Left renal pelvis (tissue), 4 donors: Measurements from ENCODE around the gene GPR146. TPM values are rescaled to one million over a fixed set of nuclear protein-coding genes. Genes with fewer than 3 reads are reported as not detected.

Experiments used
- DNase-seq, 4 donors: peaks; one replicate each; pipeline ENCODE4 v3.0.0-alpha.2; 2013; ENCODE audit warnings: low read depth in 4 of 4, low spot score in 3 of 4
- polyA plus RNA-seq, 4 donors: library from polyadenylated mRNA; unstranded; fragments of 120-200 nt; gene quantifications; one replicate each; pipeline ENCODE4 v1.2.1, GENCODE V29; 2013; ENCODE audit not compliant: insufficient read length in 4 of 4

The GPR146 gene
- polyA plus RNA-seq, 4 donors = 1.7 to 4.6 (median 4.2) TPM

DNA sequence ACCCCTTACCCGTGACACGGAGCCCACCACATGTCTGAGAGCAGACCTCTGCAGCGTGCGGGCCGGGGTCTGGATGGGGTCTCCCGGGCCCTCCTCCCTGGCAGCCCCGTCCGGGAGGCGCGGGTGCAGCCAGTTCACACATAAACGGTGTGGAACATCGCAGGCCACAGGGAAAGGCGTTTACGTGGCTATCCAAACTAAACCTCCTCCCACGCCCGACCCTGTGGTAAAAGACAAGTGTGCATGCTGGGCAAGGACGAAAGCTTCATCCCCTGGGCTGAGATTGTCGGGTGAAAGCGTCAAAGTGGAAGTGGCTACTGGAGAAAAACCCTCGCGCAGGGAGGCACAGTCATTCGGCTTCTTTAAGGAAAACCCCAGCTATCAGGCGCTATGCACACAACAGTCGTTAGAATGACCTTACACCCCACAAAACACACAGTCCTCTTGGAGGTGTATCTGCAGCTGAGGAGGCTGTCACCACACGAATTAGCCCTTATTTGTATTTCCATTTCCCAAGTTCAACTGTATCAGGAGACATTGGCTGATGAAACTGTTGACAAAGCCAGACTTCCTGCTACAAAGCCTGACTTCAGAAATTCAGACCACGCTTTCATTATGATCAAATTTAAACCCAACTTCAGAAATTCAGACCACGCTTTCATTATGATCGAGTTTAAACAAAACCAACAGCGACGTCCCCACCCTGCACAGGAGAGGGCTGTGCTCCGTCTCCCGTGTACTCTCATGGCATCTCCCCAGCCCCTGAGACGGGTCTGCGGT lies 58.9 kb downstream of the GPR146 start:
- no peak for DNase-seq

DNA sequence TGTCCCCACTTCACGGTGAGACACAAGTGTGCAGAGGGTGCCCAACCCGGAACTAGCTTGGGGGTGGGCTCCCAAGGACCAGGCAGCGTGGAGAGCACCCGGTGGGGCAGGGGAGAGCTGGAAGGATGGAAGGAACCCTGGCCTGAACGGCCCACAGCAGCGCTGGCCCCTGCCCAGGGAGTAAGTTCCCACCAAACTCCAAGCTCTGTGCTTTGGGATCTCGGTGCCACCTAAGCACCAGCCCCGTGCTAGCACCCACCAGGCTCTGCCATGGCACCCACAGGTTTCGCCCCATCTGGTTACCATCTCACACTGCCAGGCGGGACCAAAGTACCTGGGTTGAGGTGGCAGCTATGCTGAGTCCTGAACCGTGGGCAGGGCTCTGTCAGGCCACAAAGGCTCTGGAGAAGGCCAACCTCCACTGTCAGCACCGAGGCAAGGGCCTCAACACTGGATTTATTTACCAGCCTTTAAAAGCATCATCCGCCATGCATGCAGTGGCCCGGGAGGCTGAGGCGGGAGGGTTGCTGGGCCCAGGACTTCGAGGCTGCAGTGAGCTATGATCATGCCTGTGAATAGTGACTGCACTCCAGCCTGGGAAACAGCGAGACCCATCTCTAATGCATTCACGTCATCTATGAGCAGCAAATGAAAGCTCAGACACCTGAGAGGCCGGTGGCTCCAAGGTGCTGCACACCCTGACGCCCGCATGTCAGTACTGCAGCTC lies 59.6 kb downstream of the GPR146 start:
- no peak for DNase-seq

DNA sequence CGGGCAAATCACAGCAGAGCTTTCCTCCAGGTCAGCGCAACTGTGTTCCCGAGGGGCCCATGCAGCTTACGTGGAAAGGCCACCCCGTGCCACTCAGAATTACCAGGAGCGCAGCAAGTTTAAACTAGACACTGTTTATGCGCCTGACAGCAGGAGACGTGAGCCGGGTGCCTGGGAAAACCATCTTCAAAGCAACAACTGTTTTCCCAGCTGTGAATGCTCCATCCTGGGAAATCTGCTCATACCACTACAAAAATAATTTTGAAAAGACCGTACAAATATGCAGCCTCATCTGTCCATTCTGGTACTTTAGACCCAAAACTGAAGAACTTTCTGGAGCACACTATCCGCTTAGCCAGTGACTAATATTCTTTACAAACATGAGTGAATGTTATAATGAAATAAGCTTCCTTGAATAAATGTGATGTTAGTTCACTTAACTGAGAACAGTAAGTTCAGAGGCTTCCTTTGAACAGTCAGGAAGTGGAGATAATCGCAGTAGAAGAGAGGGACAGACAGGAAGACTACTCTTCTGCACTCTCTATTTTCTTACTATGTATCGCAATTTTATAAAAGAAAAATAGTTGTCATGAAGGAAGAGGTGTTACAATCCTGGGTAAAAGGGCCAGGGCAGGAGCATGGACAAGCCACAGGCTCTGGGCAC lies 60.3 kb downstream of the GPR146 start:
- DNase-seq = no peak

DNA sequence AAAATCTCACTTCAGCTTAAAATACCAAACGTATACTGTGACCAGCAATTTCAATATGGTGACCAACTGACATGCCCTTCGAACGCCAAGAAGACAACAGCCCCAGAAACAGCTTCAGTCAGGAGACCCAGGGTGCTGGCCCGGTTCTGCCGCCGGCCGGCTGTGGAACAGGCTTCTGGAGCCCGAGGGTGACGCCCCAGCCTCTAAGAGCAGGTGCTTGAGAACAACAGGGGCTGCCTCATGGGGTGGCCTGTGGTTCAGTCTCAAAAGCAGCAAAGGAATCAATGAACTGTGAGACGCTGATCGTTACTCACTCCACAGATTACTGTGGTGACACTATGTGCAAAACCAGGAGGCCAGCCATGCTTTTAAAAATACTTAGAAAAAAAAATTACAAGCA lies 60.8 kb downstream of the GPR146 start:
- DNase-seq = no peak

DNA sequence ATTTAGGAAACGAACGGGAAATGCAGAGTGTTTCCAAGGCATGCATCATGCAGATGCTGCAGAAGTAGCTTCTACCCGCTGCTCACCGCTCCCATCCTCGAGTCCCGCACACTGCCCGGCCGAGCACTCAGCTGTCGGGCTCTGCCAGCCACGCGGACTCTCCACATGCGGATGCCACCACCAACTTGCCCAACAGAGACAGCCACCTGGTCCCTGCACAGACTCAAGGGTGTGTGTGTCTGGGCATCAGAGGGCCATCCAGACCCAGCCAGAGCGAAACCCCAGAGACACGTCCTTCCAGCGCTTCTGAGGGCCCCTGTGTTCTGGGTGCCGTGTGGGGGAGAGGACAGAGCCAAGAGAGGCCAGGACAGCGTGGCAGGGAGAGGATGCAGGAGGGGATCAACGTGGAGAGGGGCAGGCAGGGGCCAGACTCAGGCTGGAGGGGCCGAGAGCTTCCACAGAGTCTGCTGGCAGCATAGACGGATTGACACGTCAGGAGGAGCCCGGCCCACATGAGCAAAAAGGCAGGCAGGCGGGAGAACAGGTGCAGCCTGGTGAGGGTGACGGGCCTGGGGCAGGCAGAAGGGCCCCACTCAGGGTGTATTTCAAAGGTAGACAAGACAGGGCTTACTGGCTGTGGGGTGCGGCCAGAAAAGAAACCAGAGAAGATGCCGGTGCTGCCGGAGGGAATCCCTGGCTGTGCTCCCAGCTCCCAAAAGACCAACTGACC lies 61.9 kb downstream of the GPR146 start:
- no peak for DNase-seq

DNA sequence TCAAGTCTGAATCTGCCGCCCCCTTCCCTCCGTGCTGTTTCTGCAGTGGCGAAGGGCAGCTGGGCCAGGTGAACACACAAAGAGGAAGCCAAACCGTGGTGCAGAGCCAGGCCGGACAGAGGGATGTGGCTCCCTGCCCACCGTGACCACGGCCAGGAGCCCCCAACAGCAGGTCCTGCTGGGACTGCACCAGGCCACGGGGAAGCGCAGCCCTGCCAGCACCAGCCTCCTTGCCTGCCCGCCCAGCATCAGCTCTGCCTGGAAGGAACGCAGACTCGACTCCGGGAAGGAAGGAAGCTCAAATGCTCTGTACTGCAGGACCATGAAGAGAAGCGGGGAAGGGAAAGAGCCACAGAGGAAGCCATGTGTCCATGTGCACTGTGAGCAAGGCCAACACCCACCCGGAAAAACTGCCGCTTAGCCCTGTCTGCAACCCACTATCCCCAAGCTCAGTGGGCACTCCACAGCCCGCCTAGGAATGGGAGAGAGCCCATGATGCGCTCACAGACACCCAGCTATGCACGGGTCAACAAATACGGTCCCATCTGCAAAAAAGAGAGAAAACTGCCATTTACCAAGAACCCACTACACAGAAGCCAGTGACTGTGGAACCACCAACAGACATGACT lies 62.6 kb downstream of the GPR146 start:
- no peak for DNase-seq

DNA sequence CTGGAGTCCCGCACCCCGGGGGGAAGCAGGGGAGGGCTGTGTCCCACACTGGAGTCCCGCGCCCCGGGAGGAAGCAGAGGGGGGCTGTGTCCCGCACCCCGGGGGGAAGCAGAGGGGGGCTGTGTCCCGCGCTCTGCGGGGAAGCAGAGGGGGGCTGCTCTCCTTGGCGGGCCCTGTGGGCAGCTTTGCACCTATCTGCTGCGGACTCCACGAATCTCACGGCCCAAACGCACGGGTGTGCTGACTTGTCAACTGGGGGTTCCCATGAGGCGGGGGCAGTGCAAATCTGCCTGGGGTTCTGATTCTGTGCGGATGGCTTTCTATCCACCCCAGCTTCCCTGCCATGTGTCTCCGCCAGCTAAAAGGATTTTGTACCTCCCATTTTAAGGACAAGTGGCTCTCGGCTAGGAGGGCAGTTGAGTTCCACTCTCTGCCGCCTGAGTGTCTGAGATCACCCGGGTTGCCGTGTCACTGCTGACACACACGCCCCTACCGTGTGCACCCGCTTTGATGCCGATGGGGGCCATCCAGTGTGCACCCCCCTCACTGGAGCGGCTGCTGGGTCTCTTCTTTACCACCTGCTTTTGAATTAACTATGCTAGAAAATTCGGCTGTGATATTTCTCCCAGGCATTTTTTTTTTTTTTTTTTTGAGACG lies 64.0 kb downstream of the GPR146 start:
- no peak for DNase-seq

Other genes with a start within 250 kb of the GPR146 start
- gene SUN1, start 212.1 kb upstream of the GPR146 start, polyA plus RNA-seq = 100 to 1,000 TPM; 128 to 160 (median 137) TPM
- 10 to 100 TPM; 21.3 to 68.0 (median 32.4) TPM for gene GET4, start 168.0 kb upstream of the GPR146 start, polyA plus RNA-seq
- gene ADAP1, start 89.9 kb upstream of the GPR146 start, polyA plus RNA-seq = 10 to 100 TPM in 3 of 4 donors, 1 to 10 TPM in 1; 3.1 to 16.2 (median 15.0) TPM
- 10 to 100 TPM in 3 of 4 donors, 1 to 10 TPM in 1; 7.2 to 19.3 (median 11.2) TPM for gene COX19, start 69.0 kb upstream of the GPR146 start, polyA plus RNA-seq
- gene CYP2W1, start 61.4 kb upstream of the GPR146 start, polyA plus RNA-seq = 1 to 10 TPM; 1.3 to 6.4 (median 2.0) TPM
- 1 to 10 TPM; 5.3 to 6.5 (median 5.6) TPM for gene GPER1, start 43.6 kb downstream of the GPR146 start, polyA plus RNA-seq
- gene ZFAND2A, start 115.7 kb downstream of the GPR146 start, polyA plus RNA-seq = 10 to 100 TPM; 19.4 to 24.2 (median 21.8) TPM
- gene UNCX, start 188.3 kb downstream of the GPR146 start, polyA plus RNA-seq = 10 to 100 TPM in 1 of 4 donors, 1 to 10 TPM in 3; 5.8 to 17.3 (median 8.3) TPM